Heart right ventricle (tissue), 16 donors: ENCODE data around the gene MIX23. TPM values are rescaled to one million over a fixed set of nuclear protein-coding genes. Genes with fewer than 3 reads are reported as not detected.

Experiments
- ATAC-seq, 8 donors: fragments of 200-7000 bp; cut with Tn5 transposase; one replicate each; pipeline ENCODE4 v1.9.1; 2020; ENCODE audit warnings: mild to moderate bottlenecking in 8 of 8, moderate library complexity in 8 of 8, moderate number of reproducible peaks in 1 of 8
- DNase-seq, 2 donors: peaks; one replicate each; pipeline ENCODE4 v3.0.0-alpha.2; 2020
- H3K27ac ChIP-seq, 10 donors: fragments of 200-600 bp; sonication (generic) in 2 of 10; one replicate each; pipeline versions ENCODE4 v1.5.0 to v1.8.0; 2020 to 2022; ENCODE audit warnings: mild to moderate bottlenecking in 3 of 10
- H3K27me3 ChIP-seq, 7 donors: fragments of 200-600 bp; one replicate each; pipeline ENCODE4 v1.8.0; 2021 to 2022; ENCODE audit warnings: mild to moderate bottlenecking in 2 of 7
- H3K36me3 ChIP-seq, 9 donors: fragments of 200-600 bp; sonication (generic) in 1 of 9; one replicate each; pipeline versions ENCODE4 v1.5.0 to v1.8.0; 2020 to 2022; ENCODE audit warnings: mild to moderate bottlenecking in 2 of 9
- H3K4me1 ChIP-seq, 9 donors: fragments of 200-600 bp; sonication (generic) in 1 of 9; one replicate each; pipeline versions ENCODE4 v1.5.0 to v1.8.0; 2020 to 2022; ENCODE audit warnings: mild to moderate bottlenecking in 4 of 9
- H3K4me3 ChIP-seq, 10 donors: fragments of 200-600 bp; sonication (generic) in 2 of 10; one replicate each; pipeline versions ENCODE4 v1.5.0 to v1.8.0; 2020 to 2022; ENCODE audit warnings: mild to moderate bottlenecking in 7 of 10, moderate library complexity in 2 of 10
- H3K9me3 ChIP-seq, 11 donors: fragments of 200-600 bp in 10 of 11; sonication (generic) in 2 of 11; one replicate each; pipeline versions ENCODE4 v1.5.0 to v1.8.0; 2013 to 2022; ENCODE audit warnings: mild to moderate bottlenecking in 2 of 11, control low read depth in 1 of 11, moderate library complexity in 1 of 11
- WGBS, 2 donors: extraction: QIAGEN DNeasy Blood & Tissue Kit; methylation state at CpG; one replicate each; pipeline ENCODE4 v1.1.7; 2013; ENCODE audit warnings: inconsistent platforms in 1 of 2; 5-methylcytosine and 5-hydroxymethylcytosine counted together
- intact Hi-C, 10 donors: fragments of 100-400 bp; cut with DNase I; formaldehyde crosslinking; loops; one replicate each; pipeline versions ENCODE4 v1.11.1 to v1.14.2; 2022
- polyA plus RNA-seq, 2 donors: library from polyadenylated mRNA; stranded (reverse); fragments of 200-250 nt; gene quantifications; one replicate each; pipeline ENCODE4 v1.2.3, GENCODE V29; 2013
- total RNA-seq, 10 donors: library from RNA; stranded (reverse); fragmentation: NEBNext Ultra II Directional in 3 of 10; extraction: Animal tissue kit (Norgen Biotek cat#: 25700) in 3 of 10; gene quantifications; one replicate each; pipeline versions ENCODE4 v1.2.1 to v1.2.4, GENCODE V29; 2021 to 2023
- TF ChIP-seq, protein P1 (sequence below), 9 donors: fragments of 200-600 bp; sonication (generic) in 2 of 9; IDR thresholded peaks; one replicate each; pipeline versions ENCODE4 v1.5.0 to v1.8.0; 2021 to 2022; ENCODE audit warnings: antibody characterized with exemption in 9 of 9, mild to moderate bottlenecking in 5 of 9, moderate library complexity in 1 of 9
- donor health status: Arrhythmogenic right ventricular cardiomyopathy.
- donor health status: ischemic (EF 13 %, LVEDD 7.1; RV severe dilation, severe dysfunction).
- donor health status: healthy with polysubstance abuse.
- donor health status: DM: no; HTN: yes; CAD: no.
- donor health status: DM: no; HTN: no; CAD: no.
- donor health status: ischemic (EF 25% LVEDD 6.9; RV normal size, moderate dysfunction).
- donor health status: ischemic (EF 25% LVEDD 5.7; RV mildly dilated, moderate dysfunction).
- donor health status: healthy.
- donor health status: DM: yes; HTN: yes; CAD: no.
- donor health status: Ischemic cardiomyopathy.
- donor health status: ischemic (EF 35%, LVEDD 5.7; RV mildly dilated, moderate dysfunction).
- donor health status: nonischemic (EF 11% LVEDD 7.7; RV severe dilation, severe dysfunction).
- donor health status: DM: yes; HTN: yes; CAD: no.
- donor health status: PGD.
- donor health status: ischemic (EF 29% LVEDD 5.4; RV normal size, mild dysfunction).
- donor health status: nonischemic (EF 23%, LVEDD 6.1; RV moderate dilation, normal function).

MIX23 gene
- total and polyA plus RNA-seq, 12 donors: 23.8 to 58.4 (median 30.1) TPM

DNA sequence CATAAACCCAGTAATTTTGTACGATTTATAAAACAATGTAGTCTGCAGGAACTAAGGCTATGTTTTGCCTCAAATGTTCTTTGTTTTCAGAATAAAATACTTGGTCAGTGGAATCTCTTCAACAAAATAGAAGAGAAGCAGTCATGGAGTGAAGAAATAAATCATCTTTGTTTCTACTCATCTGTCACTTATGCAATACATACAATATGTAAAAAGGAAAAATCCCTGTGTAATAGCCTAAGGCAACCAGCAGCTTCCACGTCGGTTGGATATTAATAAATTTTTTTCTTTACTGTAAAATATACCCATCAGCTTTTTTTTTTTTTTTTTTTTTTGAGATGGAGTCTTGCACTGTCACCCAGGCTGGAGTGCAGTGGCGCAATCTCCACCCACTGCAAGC is 38.1 kb upstream of the MIX23 start:
- ATAC-seq (no peak), DNase-seq (no peak)
- no peaks in the 10 kb centered on the region for H3K9me3 ChIP-seq
- H3K27me3 ChIP-seq: no peaks in the 10 kb centered on the region
- WGBS, 2 donors: 93 to 96% methylated on average over 4 of the region's 4 CpGs
- no peak overlapping the region for H3K4me3 ChIP-seq
- H3K4me1 ChIP-seq: peaks cover 4 to 13% (median 10%) of the 10 kb centered on the region in 9 donors
- TF ChIP-seq, protein P1, sequence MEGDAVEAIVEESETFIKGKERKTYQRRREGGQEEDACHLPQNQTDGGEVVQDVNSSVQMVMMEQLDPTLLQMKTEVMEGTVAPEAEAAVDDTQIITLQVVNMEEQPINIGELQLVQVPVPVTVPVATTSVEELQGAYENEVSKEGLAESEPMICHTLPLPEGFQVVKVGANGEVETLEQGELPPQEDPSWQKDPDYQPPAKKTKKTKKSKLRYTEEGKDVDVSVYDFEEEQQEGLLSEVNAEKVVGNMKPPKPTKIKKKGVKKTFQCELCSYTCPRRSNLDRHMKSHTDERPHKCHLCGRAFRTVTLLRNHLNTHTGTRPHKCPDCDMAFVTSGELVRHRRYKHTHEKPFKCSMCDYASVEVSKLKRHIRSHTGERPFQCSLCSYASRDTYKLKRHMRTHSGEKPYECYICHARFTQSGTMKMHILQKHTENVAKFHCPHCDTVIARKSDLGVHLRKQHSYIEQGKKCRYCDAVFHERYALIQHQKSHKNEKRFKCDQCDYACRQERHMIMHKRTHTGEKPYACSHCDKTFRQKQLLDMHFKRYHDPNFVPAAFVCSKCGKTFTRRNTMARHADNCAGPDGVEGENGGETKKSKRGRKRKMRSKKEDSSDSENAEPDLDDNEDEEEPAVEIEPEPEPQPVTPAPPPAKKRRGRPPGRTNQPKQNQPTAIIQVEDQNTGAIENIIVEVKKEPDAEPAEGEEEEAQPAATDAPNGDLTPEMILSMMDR (IDR thresholded peaks at IDR 0.05): no peak
- peaks cover 0 to 51% (median 14%) of the 10 kb centered on the region in 9 donors for H3K36me3 ChIP-seq
- no peak overlapping the region for H3K27ac ChIP-seq
- intact Hi-C loops: no loop called here

DNA sequence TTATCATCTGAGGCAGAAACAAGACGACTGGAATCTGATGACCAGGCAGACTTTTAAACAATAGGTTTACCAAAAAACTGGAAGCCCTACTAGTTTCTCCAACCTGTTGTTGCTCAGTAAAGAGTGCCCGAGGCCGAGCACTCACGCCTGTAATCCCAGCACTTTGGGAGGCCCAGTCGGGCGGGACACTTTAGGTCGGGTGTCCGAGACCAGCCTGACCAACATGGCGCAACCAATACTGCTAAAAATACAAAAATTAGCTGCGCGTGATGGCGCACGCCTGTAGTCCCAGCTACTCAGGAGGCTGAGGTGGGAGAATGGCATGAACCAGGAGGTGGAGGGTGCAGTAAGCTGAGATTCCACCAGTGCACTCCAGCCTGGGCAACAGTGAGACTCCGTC is 33.9 kb upstream of the MIX23 start:
- ATAC-seq (no peak), DNase-seq (no peak)
- intact Hi-C loops: loop anchor here in 2 of 10 donors (5.0 kb wide), 1 partner anchor 95 kb away; the partner anchor contains the start of gene KPNA1 (in 2 of the 2)

DNA sequence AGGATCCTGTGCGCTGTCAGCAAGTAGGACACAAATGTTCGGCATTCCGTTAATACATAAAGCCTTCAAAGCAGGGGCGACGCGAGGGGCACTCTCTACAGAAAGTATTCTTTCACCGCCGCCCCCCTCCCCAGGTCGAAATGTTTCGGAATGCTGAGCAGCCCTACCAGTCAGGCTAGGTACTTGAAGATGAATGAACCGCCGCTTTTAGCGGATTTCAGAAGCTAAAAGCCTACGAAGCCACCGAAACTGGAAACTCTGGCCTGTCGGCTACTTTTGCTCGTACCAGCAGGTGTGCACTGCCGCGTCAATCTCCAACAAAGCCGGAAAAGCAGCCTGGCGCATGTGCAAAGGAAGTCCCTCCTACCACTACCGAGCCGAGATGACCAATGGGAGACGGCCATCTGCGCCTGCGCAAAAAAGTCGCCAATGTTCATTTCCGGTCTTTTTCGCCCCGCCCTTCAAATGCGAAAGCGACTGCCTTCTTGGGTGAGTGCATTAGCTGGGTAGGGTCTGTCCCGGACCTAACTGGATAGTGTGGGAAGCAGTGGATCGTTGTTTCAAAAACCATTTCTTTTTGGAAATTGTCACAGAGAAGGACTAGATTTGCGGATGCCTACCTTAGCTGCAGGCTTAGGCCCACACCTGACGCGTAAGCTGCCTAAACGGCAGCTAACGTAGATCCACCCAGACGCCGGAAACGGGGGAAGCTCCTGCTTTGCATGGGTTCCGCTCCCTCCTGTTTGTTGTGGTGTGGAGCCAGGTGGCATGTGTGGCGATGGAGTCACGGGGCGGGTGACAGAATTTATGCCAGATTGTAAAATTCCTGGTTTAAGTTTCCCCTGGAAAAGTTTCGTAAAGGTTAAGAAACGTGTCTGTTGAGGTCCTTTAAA is 33.0 kb upstream of the MIX23 start, which contains the start of gene WDR5B:
WDR5B (minus strand) TSS at position 301 of the 893 bp plus-strand sequence. CDS start 534 bp downstream, outside the sequence.
- intact Hi-C loops: loop anchor here in 2 of 10 donors (5.0 kb wide), 1 partner anchor 96 kb away; the partner anchor contains the start of gene KPNA1 (in 2 of the 2)
- Histone ChIP-seq H3K9me3 (no peaks in the 10 kb centered on the region), H3K4me3 (peak within 1 kb of the TSS; percentile 56 to 85 (median 69)), H3K36me3 (peaks cover 0 to 31% (median 0%) of the 10 kb centered on the region in 9 donors), H3K4me1 (peaks cover 8 to 43% (median 27%) of the 10 kb centered on the region in 9 donors), H3K27me3 (no peaks in the 10 kb centered on the region), H3K27ac (peak within 1 kb of the TSS; percentile 54 to 91 (median 88))
- DNase-seq: peak; percentile 97 to 98
- WGBS, 2 donors: 0% methylated on average over 48 of the region's 48 CpGs
- TF ChIP-seq, protein P1 (IDR thresholded peaks at IDR 0.05): peak in 3 of 9 donors; percentile 26 to 35 (median 28)
- ATAC-seq: peak; percentile 95 to 98 (median 97)

More for the DNA sequence above, 33.9 kb upstream of the MIX23 start:
- H3K27ac ChIP-seq: peak overlapping the region in 7 of 10 donors; percentile 86 to 91 (median 89)
- H3K27me3 ChIP-seq: no peaks in the 10 kb centered on the region
- TF ChIP-seq, protein P1 (IDR thresholded peaks at IDR 0.05): no peak
- peaks cover 8 to 40% (median 27%) of the 10 kb centered on the region in 9 donors for H3K4me1 ChIP-seq
- H3K9me3 ChIP-seq: no peaks in the 10 kb centered on the region
- H3K4me3 ChIP-seq: peak overlapping the region; percentile 56 to 85 (median 69)
- peaks cover 0 to 28% (median 0%) of the 10 kb centered on the region in 9 donors for H3K36me3 ChIP-seq
- WGBS, 2 donors: 39 to 56% methylated on average over 14 of the region's 14 CpGs

DNA sequence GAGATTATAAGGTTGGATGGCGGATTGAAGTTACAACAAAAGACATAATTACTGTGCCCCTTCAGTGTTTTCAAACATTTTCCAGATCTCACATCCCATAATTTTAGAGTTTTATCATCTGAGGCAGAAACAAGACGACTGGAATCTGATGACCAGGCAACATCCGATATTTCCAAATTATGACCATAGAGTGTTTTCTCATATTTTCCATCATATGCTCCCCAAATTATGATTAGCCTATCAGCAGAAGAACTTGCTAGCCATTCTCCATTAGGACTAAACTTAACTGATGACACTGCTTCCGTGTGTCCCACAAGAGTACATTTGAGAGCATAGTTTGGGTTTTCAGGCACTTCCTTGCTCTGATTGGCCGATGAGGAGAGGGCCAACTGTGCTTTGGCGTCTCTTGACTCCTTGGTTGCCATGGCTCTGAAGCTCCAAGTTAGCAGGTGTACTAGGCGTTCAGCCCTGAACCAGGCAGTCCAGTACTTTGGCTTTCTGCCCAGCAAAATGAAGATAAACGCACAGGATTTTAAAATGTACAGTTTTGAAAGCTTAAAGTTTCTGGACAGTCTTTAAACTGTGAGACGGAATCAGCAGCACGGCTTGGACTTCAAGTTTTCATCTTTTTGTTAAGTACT is 32.2 kb upstream of the MIX23 start:
- TF ChIP-seq, protein P1 (IDR thresholded peaks at IDR 0.05): no peak
- intact Hi-C loops: loop anchor here in 2 of 10 donors (5.0 kb wide), 1 partner anchor 97 kb away; the partner anchor contains the start of gene KPNA1 (in 2 of the 2)
- 23 to 24% methylated on average over 10 of the region's 10 CpGs for WGBS, 2 donors

More for the DNA sequence above, 32.2 kb upstream of the MIX23 start:
- H3K9me3 ChIP-seq: no peaks in the 10 kb centered on the region
- ATAC-seq: peak in 5 of 8 donors; percentile 21 to 48 (median 26)
- peak overlapping the region in 9 of 10 donors; percentile 82 to 91 (median 89) for H3K27ac ChIP-seq
- peak in 1 of 2 donors; percentile 11 for DNase-seq
- H3K4me3 ChIP-seq: peak overlapping the region; percentile 56 to 85 (median 69)
- peaks cover 8 to 48% (median 27%) of the 10 kb centered on the region in 9 donors for H3K4me1 ChIP-seq
- H3K36me3 ChIP-seq: peaks cover 0 to 38% (median 7%) of the 10 kb centered on the region in 9 donors
- H3K27me3 ChIP-seq: no peaks in the 10 kb centered on the region
